ENCODE measurements around the gene TMEM232.

Gene TMEM232

GRCh38 chr5:110507972-110508371 lies 218.5 kb downstream of the TMEM232 start:
- no peak for DNase-seq

GRCh38 chr5:110506378-110506777 lies 220.1 kb downstream of the TMEM232 start:
- no peak for DNase-seq

GRCh38 chr5:110496276-110496675 lies 230.2 kb downstream of the TMEM232 start:
- no peak for DNase-seq

GRCh38 chr5:110492446-110492845 lies 234.0 kb downstream of the TMEM232 start:
- DNase-seq, result no peak

- DNase-seq, result no peak
Measured at GRCh38 chr5:110478895-110479294, 247.6 kb downstream of the TMEM232 start.

- DNase-seq, result no peak
Measured at GRCh38 chr5:110477911-110478310, 248.6 kb downstream of the TMEM232 start.

- no peak for DNase-seq
Measured at GRCh38 chr5:110476164-110476563, 250.3 kb downstream of the TMEM232 start.

GRCh38 chr5:110475529-110475928 lies 250.9 kb downstream of the TMEM232 start:
- DNase-seq, result no peak

- no peak for DNase-seq
Measured at GRCh38 chr5:110469486-110469885, 257.0 kb downstream of the TMEM232 start.

- no peak for DNase-seq
Measured at GRCh38 chr5:110463106-110463505, 263.4 kb downstream of the TMEM232 start.

GRCh38 chr5:110460837-110461236 lies 265.6 kb downstream of the TMEM232 start:
- DNase-seq, result no peak

- DNase-seq, result no peak
Measured at GRCh38 chr5:110458313-110458712, 268.2 kb downstream of the TMEM232 start.

- no peak for DNase-seq
Measured at GRCh38 chr5:110442856-110443255, 283.6 kb downstream of the TMEM232 start.

- DNase-seq, result no peak
Measured at GRCh38 chr5:110441035-110441434, 285.4 kb downstream of the TMEM232 start.

GRCh38 chr5:110440058-110440457 lies 286.4 kb downstream of the TMEM232 start:
- DNase-seq, result no peak

- DNase-seq, result no peak
Measured at GRCh38 chr5:110439296-110439695, 287.2 kb downstream of the TMEM232 start.

- DNase-seq, result no peak
Measured at GRCh38 chr5:110435207-110435606, 291.3 kb downstream of the TMEM232 start.

GRCh38 chr5:110431603-110432002 lies 294.9 kb downstream of the TMEM232 start:
- no peak for DNase-seq

- no peak for DNase-seq
Measured at GRCh38 chr5:110414360-110414759, 312.1 kb downstream of the TMEM232 start.

GRCh38 chr5:110413856-110414255 lies 312.6 kb downstream of the TMEM232 start:
- DNase-seq, result no peak

GRCh38 chr5:110409571-110409970 lies 316.9 kb downstream of the TMEM232 start:
- no peak for DNase-seq

- DNase-seq, result no peak
Measured at GRCh38 chr5:110402562-110402961, 323.9 kb downstream of the TMEM232 start.

GRCh38 chr5:110401881-110402280 lies 324.6 kb downstream of the TMEM232 start:
- no peak for DNase-seq

GRCh38 chr5:110398951-110399350 lies 327.5 kb downstream of the TMEM232 start:
- no peak for DNase-seq

- DNase-seq, result no peak
Measured at GRCh38 chr5:110397281-110397680, 329.2 kb downstream of the TMEM232 start.

GRCh38 chr5:110386782-110387181 lies 339.7 kb downstream of the TMEM232 start:
- no peak for DNase-seq

Measured in NCI-H1436 treated with DMSO at 0.1 percent for 48 hours (cell line).